SK-N-SH treated with all-trans-retinoic acid at 6 μM for 48 hours (cell line): ENCODE data around the gene LCLAT1.

Experiments
- ATAC-seq: fragments of 200-7000 bp; cut with Tn5 transposase; 3 replicates; pipeline ENCODE4 v1.9.1; 2020; ENCODE audit warnings: mild to moderate bottlenecking, moderate library complexity
- ARNTL ChIP-seq: fragments of 450-650 bp; formaldehyde crosslinking; IDR thresholded peaks from 2 replicates; pipeline ENCODE4 v1.5.0; 2020; ENCODE audit warnings: low read depth, mild to moderate bottlenecking, moderate library complexity, borderline replicate concordance
- BACH2 ChIP-seq: fragments of 250-450 bp; sonication (Bioruptor Pico); IDR thresholded peaks from 2 replicates; pipeline ENCODE4 v1.9.0; 2021; ENCODE audit warnings: mild to moderate bottlenecking, borderline replicate concordance
- CSDC2 ChIP-seq: fragments of 250-450 bp; sonication (Bioruptor Pico); IDR thresholded peaks from 2 replicates; pipeline ENCODE4 v1.5.0; 2020; ENCODE audit warnings: mild to moderate bottlenecking, moderate library complexity
- ESRRG ChIP-seq: fragments of 250-450 bp; sonication (Bioruptor Pico); IDR thresholded peaks from 2 replicates; pipeline ENCODE4 v1.6.1; 2021; ENCODE audit warnings: mild to moderate bottlenecking
- GLIS3 ChIP-seq: fragments of 250-450 bp; sonication (Bioruptor Pico); IDR thresholded peaks from 2 replicates; pipeline ENCODE4 v1.5.0; 2020; ENCODE audit warnings: mild to moderate bottlenecking, moderate library complexity
- ISL1 ChIP-seq: fragments of 250-450 bp; sonication (Bioruptor Pico); IDR thresholded peaks from 2 replicates; pipeline ENCODE4 v2.1.2; 2022; ENCODE audit warnings: mild to moderate bottlenecking, moderate library complexity
- OSR1 ChIP-seq: fragments of 250-450 bp; sonication (Bioruptor Pico); IDR thresholded peaks from 2 replicates; pipeline ENCODE4 v1.8.0; 2022; ENCODE audit warnings: moderate library complexity, mild to moderate bottlenecking, inconsistent platforms
- PPARA ChIP-seq: fragments of 250-450 bp; sonication (Bioruptor Pico); IDR thresholded peaks from 2 replicates; pipeline ENCODE4 v1.5.0; 2020; ENCODE audit warnings: mild to moderate bottlenecking, borderline replicate concordance
- RARB ChIP-seq: fragments of 250-450 bp; sonication (Bioruptor Pico); IDR thresholded peaks from 2 replicates; pipeline ENCODE4 v1.8.0; 2021; ENCODE audit warnings: mild to moderate bottlenecking, moderate library complexity
- SNAI2 ChIP-seq: fragments of 250-450 bp; sonication (Bioruptor Pico); IDR thresholded peaks from 2 replicates; pipeline ENCODE4 v1.5.0; 2020; ENCODE audit warnings: mild to moderate bottlenecking, moderate library complexity
- TCF4 ChIP-seq: fragments of 250-450 bp; sonication (Bioruptor Pico); IDR thresholded peaks from 2 replicates; pipeline ENCODE4 v1.8.0; 2021; ENCODE audit warnings: mild to moderate bottlenecking, moderate library complexity, borderline replicate concordance
- TOX ChIP-seq: fragments of 250-450 bp; sonication (Bioruptor Pico); IDR thresholded peaks from 2 replicates; pipeline ENCODE4 v1.8.0; 2021; ENCODE audit warnings: mild to moderate bottlenecking, moderate library complexity, borderline replicate concordance
- ZC3H10 ChIP-seq: fragments of 250-450 bp; sonication (Bioruptor Pico); IDR thresholded peaks from 2 replicates; pipeline ENCODE4 v1.5.1; 2021; ENCODE audit warnings: mild to moderate bottlenecking, moderate library complexity
- ZFP3 ChIP-seq: fragments of 250-450 bp; sonication (Bioruptor Pico); IDR thresholded peaks from 2 replicates; pipeline ENCODE4 v1.5.0; 2020; ENCODE audit warnings: mild to moderate bottlenecking, moderate library complexity
- ZFP30 ChIP-seq: fragments of 450-650 bp; formaldehyde crosslinking; IDR thresholded peaks from 2 replicates; pipeline ENCODE4 v1.5.0; 2022; ENCODE audit warnings: mild to moderate bottlenecking, moderate library complexity
- ZNF565 ChIP-seq: fragments of 450-650 bp; formaldehyde crosslinking; conservative IDR thresholded peaks from 2 replicates; pipeline ENCODE4 v1.5.0; 2020; ENCODE audit warnings: low read depth, mild to moderate bottlenecking, moderate library complexity
- ZNF70 ChIP-seq: fragments of 450-650 bp; formaldehyde crosslinking; IDR thresholded peaks from 2 replicates; pipeline ENCODE4 v1.5.0; 2020; ENCODE audit warnings: mild to moderate bottlenecking, moderate library complexity
- ZNF8 ChIP-seq: fragments of 450-650 bp; formaldehyde crosslinking; IDR thresholded peaks from 2 replicates; pipeline ENCODE4 v1.5.0; 2020; ENCODE audit warnings: mild to moderate bottlenecking, moderate library complexity
- TF ChIP-seq, protein P1 (sequence below): fragments of 250-450 bp; sonication (Bioruptor Pico); IDR thresholded peaks from 2 replicates; pipeline ENCODE4 v1.5.1; 2021; ENCODE audit warnings: mild to moderate bottlenecking, moderate library complexity
- TF ChIP-seq, protein P2 (sequence below): fragments of 250-450 bp; sonication (Bioruptor Pico); IDR thresholded peaks from 2 replicates; pipeline ENCODE4 v1.8.0; 2020; ENCODE audit warnings: mild to moderate bottlenecking, moderate library complexity, borderline replicate concordance
- TF ChIP-seq, protein P3 (sequence below): fragments of 250-450 bp; sonication (Bioruptor Pico); IDR thresholded peaks from 2 replicates; pipeline ENCODE4 v1.8.0; 2021; ENCODE audit warnings: low read depth, mild to moderate bottlenecking, moderate library complexity, borderline replicate concordance
- TF ChIP-seq, protein P4 (sequence below): fragments of 250-450 bp; sonication (Bioruptor Pico); IDR thresholded peaks from 2 replicates; pipeline ENCODE4 v1.5.0; 2020; ENCODE audit warnings: mild to moderate bottlenecking, moderate library complexity

The LCLAT1 gene

DNA sequence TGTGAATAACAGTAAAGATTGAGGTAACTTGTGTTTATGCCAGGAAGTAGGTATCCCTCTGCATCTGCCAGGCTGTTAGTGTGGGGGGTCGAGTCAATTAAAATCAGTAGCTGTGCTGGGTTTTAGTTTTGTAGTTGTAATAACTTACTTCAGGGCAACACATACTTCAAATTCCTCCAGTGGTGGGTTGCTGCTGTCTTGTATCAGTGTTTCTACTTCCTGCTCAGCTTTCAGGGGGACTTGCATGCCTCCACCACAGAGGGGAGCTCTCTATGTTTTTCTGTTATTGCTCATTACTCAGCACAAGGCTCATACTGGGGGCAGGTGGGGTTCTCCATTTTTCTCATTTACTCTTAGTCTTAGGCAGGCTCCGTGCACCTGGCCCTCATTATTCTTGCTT, 223.4 kb downstream of the LCLAT1 start:
- ATAC-seq, result no peak
- TF ChIP-seq ARNTL (CRISPR knock-in tag) (no peak), ZNF70 (CRISPR knock-in tag) (no peak), OSR1 (no peak), TCF4 (CRISPR knock-in tag) (no peak), ISL1 (CRISPR knock-in tag) (no peak), CSDC2 (CRISPR knock-in tag) (no peak), RARB (CRISPR knock-in tag) (no peak), ZFP30 (CRISPR knock-in tag) (no peak), GLIS3 (CRISPR knock-in tag) (no peak), TOX (no peak), ESRRG (CRISPR knock-in tag) (no peak), PPARA (CRISPR knock-in tag) (no peak)
- TF ChIP-seq, protein P1, sequence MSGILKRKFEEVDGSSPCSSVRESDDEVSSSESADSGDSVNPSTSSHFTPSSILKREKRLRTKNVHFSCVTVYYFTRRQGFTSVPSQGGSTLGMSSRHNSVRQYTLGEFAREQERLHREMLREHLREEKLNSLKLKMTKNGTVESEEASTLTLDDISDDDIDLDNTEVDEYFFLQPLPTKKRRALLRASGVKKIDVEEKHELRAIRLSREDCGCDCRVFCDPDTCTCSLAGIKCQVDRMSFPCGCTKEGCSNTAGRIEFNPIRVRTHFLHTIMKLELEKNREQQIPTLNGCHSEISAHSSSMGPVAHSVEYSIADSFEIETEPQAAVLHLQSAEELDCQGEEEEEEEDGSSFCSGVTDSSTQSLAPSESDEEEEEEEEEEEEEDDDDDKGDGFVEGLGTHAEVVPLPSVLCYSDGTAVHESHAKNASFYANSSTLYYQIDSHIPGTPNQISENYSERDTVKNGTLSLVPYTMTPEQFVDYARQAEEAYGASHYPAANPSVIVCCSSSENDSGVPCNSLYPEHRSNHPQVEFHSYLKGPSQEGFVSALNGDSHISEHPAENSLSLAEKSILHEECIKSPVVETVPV (CRISPR knock-in tag), result no peak
- TF ChIP-seq, protein P2, sequence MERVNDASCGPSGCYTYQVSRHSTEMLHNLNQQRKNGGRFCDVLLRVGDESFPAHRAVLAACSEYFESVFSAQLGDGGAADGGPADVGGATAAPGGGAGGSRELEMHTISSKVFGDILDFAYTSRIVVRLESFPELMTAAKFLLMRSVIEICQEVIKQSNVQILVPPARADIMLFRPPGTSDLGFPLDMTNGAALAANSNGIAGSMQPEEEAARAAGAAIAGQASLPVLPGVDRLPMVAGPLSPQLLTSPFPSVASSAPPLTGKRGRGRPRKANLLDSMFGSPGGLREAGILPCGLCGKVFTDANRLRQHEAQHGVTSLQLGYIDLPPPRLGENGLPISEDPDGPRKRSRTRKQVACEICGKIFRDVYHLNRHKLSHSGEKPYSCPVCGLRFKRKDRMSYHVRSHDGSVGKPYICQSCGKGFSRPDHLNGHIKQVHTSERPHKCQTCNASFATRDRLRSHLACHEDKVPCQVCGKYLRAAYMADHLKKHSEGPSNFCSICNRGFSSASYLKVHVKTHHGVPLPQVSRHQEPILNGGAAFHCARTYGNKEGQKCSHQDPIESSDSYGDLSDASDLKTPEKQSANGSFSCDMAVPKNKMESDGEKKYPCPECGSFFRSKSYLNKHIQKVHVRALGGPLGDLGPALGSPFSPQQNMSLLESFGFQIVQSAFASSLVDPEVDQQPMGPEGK, result no peak

DNA sequence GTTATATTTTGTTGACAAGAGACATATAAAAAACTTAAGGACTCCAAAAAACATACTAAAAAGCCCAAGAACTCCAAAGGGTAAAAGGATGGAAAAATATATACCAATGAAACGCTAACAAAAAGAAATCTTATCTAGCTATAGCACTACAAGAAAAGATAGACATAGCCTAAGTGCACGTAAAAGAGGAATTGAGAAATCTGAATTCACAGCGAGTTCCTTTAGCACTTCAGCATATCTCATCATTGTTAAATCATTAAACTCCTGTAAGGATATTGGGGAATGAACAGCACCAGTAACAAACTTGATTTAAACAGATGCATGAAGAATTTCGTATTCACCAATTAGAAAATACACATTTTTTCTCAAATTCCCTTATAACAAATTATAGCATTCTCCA, 226.1 kb downstream of the LCLAT1 start:
- TF ChIP-seq TCF4 (CRISPR knock-in tag) (no peak), CSDC2 (CRISPR knock-in tag) (no peak), OSR1 (no peak), GLIS3 (CRISPR knock-in tag) (no peak), ISL1 (CRISPR knock-in tag) (no peak), ZNF8 (no peak), RARB (CRISPR knock-in tag) (no peak), ZFP3 (CRISPR knock-in tag) (no peak), ESRRG (CRISPR knock-in tag) (no peak), ARNTL (CRISPR knock-in tag) (no peak), ZNF565 (CRISPR knock-in tag) (no peak), ZC3H10 (CRISPR knock-in tag) (no peak), BACH2 (CRISPR knock-in tag) (no peak), ZFP30 (CRISPR knock-in tag) (no peak), SNAI2 (CRISPR knock-in tag) (no peak), ZNF70 (CRISPR knock-in tag) (no peak)
- TF ChIP-seq, protein P3, sequence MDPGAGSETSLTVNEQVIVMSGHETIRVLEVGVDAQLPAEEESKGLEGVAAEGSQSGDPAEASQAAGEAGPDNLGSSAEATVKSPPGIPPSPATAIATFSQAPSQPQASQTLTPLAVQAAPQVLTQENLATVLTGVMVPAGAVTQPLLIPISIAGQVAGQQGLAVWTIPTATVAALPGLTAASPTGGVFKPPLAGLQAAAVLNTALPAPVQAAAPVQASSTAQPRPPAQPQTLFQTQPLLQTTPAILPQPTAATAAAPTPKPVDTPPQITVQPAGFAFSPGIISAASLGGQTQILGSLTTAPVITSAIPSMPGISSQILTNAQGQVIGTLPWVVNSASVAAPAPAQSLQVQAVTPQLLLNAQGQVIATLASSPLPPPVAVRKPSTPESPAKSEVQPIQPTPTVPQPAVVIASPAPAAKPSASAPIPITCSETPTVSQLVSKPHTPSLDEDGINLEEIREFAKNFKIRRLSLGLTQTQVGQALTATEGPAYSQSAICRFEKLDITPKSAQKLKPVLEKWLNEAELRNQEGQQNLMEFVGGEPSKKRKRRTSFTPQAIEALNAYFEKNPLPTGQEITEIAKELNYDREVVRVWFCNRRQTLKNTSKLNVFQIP (CRISPR knock-in tag), result no peak
- TF ChIP-seq, protein P2, result no peak
- TF ChIP-seq, protein P4, sequence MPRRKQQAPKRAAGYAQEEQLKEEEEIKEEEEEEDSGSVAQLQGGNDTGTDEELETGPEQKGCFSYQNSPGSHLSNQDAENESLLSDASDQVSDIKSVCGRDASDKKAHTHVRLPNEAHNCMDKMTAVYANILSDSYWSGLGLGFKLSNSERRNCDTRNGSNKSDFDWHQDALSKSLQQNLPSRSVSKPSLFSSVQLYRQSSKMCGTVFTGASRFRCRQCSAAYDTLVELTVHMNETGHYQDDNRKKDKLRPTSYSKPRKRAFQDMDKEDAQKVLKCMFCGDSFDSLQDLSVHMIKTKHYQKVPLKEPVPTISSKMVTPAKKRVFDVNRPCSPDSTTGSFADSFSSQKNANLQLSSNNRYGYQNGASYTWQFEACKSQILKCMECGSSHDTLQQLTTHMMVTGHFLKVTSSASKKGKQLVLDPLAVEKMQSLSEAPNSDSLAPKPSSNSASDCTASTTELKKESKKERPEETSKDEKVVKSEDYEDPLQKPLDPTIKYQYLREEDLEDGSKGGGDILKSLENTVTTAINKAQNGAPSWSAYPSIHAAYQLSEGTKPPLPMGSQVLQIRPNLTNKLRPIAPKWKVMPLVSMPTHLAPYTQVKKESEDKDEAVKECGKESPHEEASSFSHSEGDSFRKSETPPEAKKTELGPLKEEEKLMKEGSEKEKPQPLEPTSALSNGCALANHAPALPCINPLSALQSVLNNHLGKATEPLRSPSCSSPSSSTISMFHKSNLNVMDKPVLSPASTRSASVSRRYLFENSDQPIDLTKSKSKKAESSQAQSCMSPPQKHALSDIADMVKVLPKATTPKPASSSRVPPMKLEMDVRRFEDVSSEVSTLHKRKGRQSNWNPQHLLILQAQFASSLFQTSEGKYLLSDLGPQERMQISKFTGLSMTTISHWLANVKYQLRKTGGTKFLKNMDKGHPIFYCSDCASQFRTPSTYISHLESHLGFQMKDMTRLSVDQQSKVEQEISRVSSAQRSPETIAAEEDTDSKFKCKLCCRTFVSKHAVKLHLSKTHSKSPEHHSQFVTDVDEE (CRISPR knock-in tag), result no peak
- TF ChIP-seq, protein P1 (CRISPR knock-in tag), result no peak

More for the DNA sequence above, 226.1 kb downstream of the LCLAT1 start:
- ATAC-seq, result no peak
